IMR-90 (cell line): ENCODE results near the gene TSTD1. TPM values are rescaled to one million over a fixed set of nuclear protein-coding genes. Genes with fewer than 3 reads are reported as not detected.

Source experiments
- ATAC-seq: fragments of 200-7000 bp; cut with Tn5 transposase; 2 replicates; pipeline ENCODE4 v1.9.1; 2020; ENCODE audit warnings: low read depth, mild to moderate bottlenecking, moderate library complexity
- BruUV-seq: library from RNA; stranded (reverse); fragments of 400-500 nt; replicated peaks from 2 replicates; lab custom pipeline; 2021; lab: Mats Ljungman, UMichigan
- CTCF ChIA-PET: fragments of 300-600 bp; formaldehyde crosslinking; extraction: SDS; loops from one replicate; lab custom pipeline; 2021; ENCODE audit warnings: antibody characterized with exemption; lab: Yijun Ruan, JAX
- POLR2A ChIA-PET: fragments of 300-600 bp; sonication (Branson Sonifier 250); formaldehyde crosslinking; loops from one replicate; lab custom pipeline; 2022; ENCODE audit warnings: antibody characterized with exemption; ENCODE audit not compliant: unreplicated experiment; lab: Charles Lee
- DNase-seq: peaks from one replicate; pipeline ENCODE4 v3.0.0; 2013
- H2AFZ ChIP-seq: replicated peaks from 2 replicates; pipeline ENCODE3; 2013; ENCODE audit warnings: low read length, mild to moderate bottlenecking; ENCODE audit not compliant: poor library complexity
- H2AK5ac ChIP-seq: 2 replicates; pipeline ENCODE4 v1.6.1; 2013; ENCODE audit warnings: low read depth, low read length, inconsistent platforms
- H2AK9ac ChIP-seq: replicated peaks from 2 replicates; pipeline ENCODE3; 2013; ENCODE audit warnings: mild to moderate bottlenecking, low read depth, low read length, moderate library complexity; ENCODE audit not compliant: poor library complexity
- H2BK120ac ChIP-seq: 2 replicates; pipeline ENCODE4 v1.6.1; 2013; ENCODE audit warnings: low read depth, low read length, inconsistent platforms
- H2BK15ac ChIP-seq: 3 replicates; pipeline ENCODE4 v1.6.1; 2013; ENCODE audit warnings: low read depth, low read length, inconsistent platforms
- H2BK20ac ChIP-seq: 2 replicates; pipeline ENCODE4 v1.6.1; 2013; ENCODE audit warnings: low read depth, mild to moderate bottlenecking, inconsistent platforms, low read length, moderate library complexity
- H2BK5ac ChIP-seq: 2 replicates; pipeline ENCODE4 v1.6.1; 2013; ENCODE audit warnings: mild to moderate bottlenecking, low read depth, low read length, inconsistent platforms; ENCODE audit not compliant: poor library complexity, severe bottlenecking
- H3K14ac ChIP-seq: replicated peaks from 2 replicates; pipeline ENCODE4 v1.6.1; 2013; ENCODE audit warnings: low read depth, low read length, inconsistent platforms
- H3K18ac ChIP-seq: 2 replicates; pipeline ENCODE4 v1.6.1; 2013; ENCODE audit warnings: low read depth, low read length, control low read depth
- H3K23ac ChIP-seq: 2 replicates; pipeline ENCODE4 v1.6.1; 2013; ENCODE audit warnings: low read depth, low read length, inconsistent platforms
- H3K27ac ChIP-seq: 2 replicates; pipeline ENCODE4 v1.5.1; 2013; ENCODE audit warnings: mild to moderate bottlenecking, control low read depth, low read length; ENCODE audit not compliant: insufficient read depth
- H3K27me3 ChIP-seq: 2 replicates; pipeline ENCODE4 v1.6.1; 2013; ENCODE audit warnings: low read length; ENCODE audit not compliant: control insufficient read depth, insufficient read depth
- H3K36me3 ChIP-seq: 2 replicates; pipeline ENCODE4 v1.6.1; 2013; ENCODE audit warnings: low read length, mixed read lengths; ENCODE audit not compliant: control insufficient read depth, insufficient read depth
- H3K4ac ChIP-seq: 2 replicates; pipeline ENCODE4 v1.6.1; 2013; ENCODE audit warnings: low read depth, low read length, inconsistent platforms
- H3K4me1 ChIP-seq: 2 replicates; pipeline ENCODE4 v1.6.1; 2013; ENCODE audit warnings: low read length, mixed read lengths; ENCODE audit not compliant: control insufficient read depth, insufficient read depth
- H3K4me2 ChIP-seq: 2 replicates; pipeline ENCODE4 v1.6.1; 2013; ENCODE audit warnings: low read depth, mild to moderate bottlenecking, control low read depth, low read length, moderate library complexity
- H3K4me3 ChIP-seq: 2 replicates; pipeline ENCODE4 v1.5.1; 2013; ENCODE audit warnings: low read depth, mild to moderate bottlenecking, control low read depth, low read length, moderate library complexity; ENCODE audit not compliant: insufficient read depth
- H3K56ac ChIP-seq: 2 replicates; pipeline ENCODE4 v1.6.1; 2013; ENCODE audit warnings: low read length, inconsistent platforms; ENCODE audit not compliant: insufficient read depth; ENCODE audit errors: extremely low read depth
- H3K79me1 ChIP-seq, 2 experiments: 2 replicates each; pipeline ENCODE4 v1.6.1; 2013; ENCODE audit warnings: low read length in 2 of 2, inconsistent platforms in 1 of 2, low read depth in 1 of 2
- H3K9ac ChIP-seq: 2 replicates; pipeline ENCODE4 v1.6.1; 2013; ENCODE audit warnings: low read depth, low read length, control low read depth
- H3K9me1 ChIP-seq: 2 replicates; pipeline ENCODE4 v1.6.1; 2013; ENCODE audit warnings: low read length, inconsistent platforms; ENCODE audit not compliant: insufficient read depth
- H3K9me3 ChIP-seq: 2 replicates; pipeline ENCODE4 v1.6.1; 2013; ENCODE audit warnings: low read length; ENCODE audit not compliant: control insufficient read depth, insufficient read depth
- H4K20me1 ChIP-seq: 2 replicates; pipeline ENCODE4 v1.6.1; 2013; ENCODE audit warnings: low read length, inconsistent platforms; ENCODE audit not compliant: insufficient read depth
- H4K5ac ChIP-seq: 2 replicates; pipeline ENCODE4 v1.6.1; 2013; ENCODE audit warnings: mild to moderate bottlenecking, low read depth, low read length, control low read depth
- H4K8ac ChIP-seq, 2 experiments: 2 replicates each; pipeline ENCODE4 v1.6.1; 2013; ENCODE audit warnings: low read depth in 2 of 2, low read length in 2 of 2, control low read depth in 1 of 2, inconsistent platforms in 1 of 2
- H4K91ac ChIP-seq: 2 replicates; pipeline ENCODE4 v1.6.1; 2013; ENCODE audit warnings: low read depth, low read length, inconsistent platforms; ENCODE audit not compliant: insufficient read depth
- CEBPB ChIP-seq: IDR thresholded peaks from 2 replicates; pipeline ENCODE4 v1.6.1; 2012; ENCODE audit warnings: low read depth, low read length, improper control_type of control experiment
- CHD1 ChIP-seq: IDR thresholded peaks from 2 replicates; pipeline ENCODE4 v1.6.1; 2012; ENCODE audit warnings: low read depth, low read length, improper control_type of control experiment
- ELK1 ChIP-seq: fragments of 150-350 bp; IDR thresholded peaks from 2 replicates; pipeline ENCODE4 v1.6.1; 2016; ENCODE audit warnings: low read depth, mild to moderate bottlenecking, low read length, moderate library complexity, borderline replicate concordance
- MAFK ChIP-seq: IDR thresholded peaks from 2 replicates; pipeline ENCODE4 v1.6.1; 2012; ENCODE audit warnings: low read depth, low read length, improper control_type of control experiment
- MAZ ChIP-seq: IDR thresholded peaks from 2 replicates; pipeline ENCODE4 v1.6.1; 2012; ENCODE audit warnings: low read depth, mild to moderate bottlenecking, low read length, improper control_type of control experiment, moderate library complexity, borderline replicate concordance
- NFE2L2 ChIP-seq: fragments of 150-350 bp; IDR thresholded peaks from 2 replicates; pipeline ENCODE4 v1.6.1; 2016; ENCODE audit warnings: low read depth, mild to moderate bottlenecking, low read length
- POLR2A ChIP-seq: IDR thresholded peaks from 2 replicates; pipeline ENCODE4 v1.6.1; 2012; ENCODE audit warnings: mild to moderate bottlenecking, low read depth, low read length
- RCOR1 ChIP-seq: IDR thresholded peaks from 2 replicates; pipeline ENCODE4 v1.6.1; 2012; ENCODE audit warnings: mild to moderate bottlenecking, low read length, improper control_type of control experiment; ENCODE audit not compliant: insufficient replicate concordance
- RFX5 ChIP-seq: IDR thresholded peaks from 2 replicates; pipeline ENCODE4 v1.8.0; 2012; ENCODE audit warnings: low read depth, mild to moderate bottlenecking, low read length, moderate library complexity
- SMC3 ChIP-seq: fragments of 150-350 bp; IDR thresholded peaks from 2 replicates; pipeline ENCODE4 v1.6.1; 2016; ENCODE audit warnings: low read depth, mild to moderate bottlenecking, antibody characterized with exemption, low read length, moderate library complexity
- USF2 ChIP-seq: fragments of 150-350 bp; IDR thresholded peaks from 2 replicates; pipeline ENCODE4 v1.6.1; 2017; ENCODE audit warnings: mild to moderate bottlenecking, antibody characterized with exemption, low read length, low read depth
- WGBS, 2 experiments: methylation state at CpG; one replicate each; pipeline versions ENCODE4 v1.1.5 to v1.1.7; 2013; ENCODE audit warnings: missing lambda C conversion rate in 2 of 2; ENCODE audit not compliant: insufficient read length in 1 of 2; ENCODE audit errors: extremely low coverage in 2 of 2; 5-methylcytosine and 5-hydroxymethylcytosine counted together
- dilution Hi-C: fragments of 300-500 bp; cut with HindIII; formaldehyde crosslinking; loops from one replicate; pipeline ENCODE4 v1.14.3; 2018; ENCODE audit warnings: low sequenced_read_pairs; ENCODE audit not compliant: unreplicated experiment
- in situ Hi-C: fragments of 300-500 bp; cut with MboI; formaldehyde crosslinking; loops from 3 replicates; pipeline ENCODE4 v1.14.3; 2019; ENCODE audit warnings: low sequenced_read_pairs, inconsistent platforms, mixed read lengths
- intact Hi-C: fragments of 100-400 bp; cut with micrococcal nuclease; formaldehyde crosslinking; loops from 2 replicates; pipeline ENCODE4 v1.10.0; 2022
- polyA plus RNA-seq, 3 experiments: library from polyadenylated mRNA; depleted of rRNA; stranded (reverse); fragments of >200 nt; gene quantifications; 2 replicates each; pipeline ENCODE4 v1.2.3, GENCODE V29; 2012; ENCODE audit warnings: low replicate concordance in 1 of 3
- total RNA-seq: library from RNA; depleted of rRNA; stranded (reverse); fragments of >200 nt; gene quantifications from 2 replicates; pipeline ENCODE4 v1.2.3, GENCODE V29; 2012

Gene TSTD1
- total and polyA plus RNA-seq, 2 of the 4 experiments (the other 2 are of a cell fraction): 0.21 TPM; not detected in 1

- in situ Hi-C loops: no loop called here
- no peaks in the 10 kb centered on the region for H3K36me3 ChIP-seq
- no peaks in the 10 kb centered on the region for H3K79me1 ChIP-seq
- H3K18ac ChIP-seq: no peak overlapping the region
- dilution Hi-C loops: no loop called here
- H3K4me3 ChIP-seq: no peak overlapping the region
- intact Hi-C loops: no loop called here
- H2AK5ac ChIP-seq: no peak overlapping the region
- H4K5ac ChIP-seq: no peak overlapping the region
- no peak for ATAC-seq
- H3K4me1 ChIP-seq: peaks cover 6% of the 10 kb centered on the region
- no peak for DNase-seq
- H4K20me1 ChIP-seq: no peaks in the 10 kb centered on the region
- H3K4ac ChIP-seq: no peak overlapping the region
- no peak overlapping the region for H4K91ac ChIP-seq
- H3K27ac ChIP-seq: no peak overlapping the region
- H2AFZ ChIP-seq: no peak overlapping the region
- CTCF ChIA-PET: no interaction called here
- no peak overlapping the region for H2BK120ac ChIP-seq
- H3K56ac ChIP-seq: no peak overlapping the region
- BruUV-seq: no TSS peak
- H3K9me1 ChIP-seq: peaks cover 5% of the 10 kb centered on the region
- H3K23ac ChIP-seq: no peak overlapping the region
- H3K9me3 ChIP-seq: no peaks in the 10 kb centered on the region
- H3K9ac ChIP-seq: no peak overlapping the region
- TF ChIP-seq NFE2L2: no peak
- no peak for TF ChIP-seq POLR2A
- no peak for TF ChIP-seq CEBPB
- no peak for TF ChIP-seq RCOR1
- TF ChIP-seq CHD1: no peak
- TF ChIP-seq SMC3: no peak
- TF ChIP-seq ELK1: no peak
- no peak for TF ChIP-seq USF2
- TF ChIP-seq MAFK: no peak
- TF ChIP-seq MAZ: no peak
- no peak for TF ChIP-seq RFX5
- H2BK20ac ChIP-seq: no peak overlapping the region
- H3K27me3 ChIP-seq: no peaks in the 10 kb centered on the region
- POLR2A ChIA-PET: no interaction called here
- WGBS, 2 experiments: no CpG with 5 or more reads among the region's 3 CpGs
- H2AK9ac ChIP-seq: no peak overlapping the region
- H3K4me2 ChIP-seq: no peak overlapping the region
- no peak overlapping the region for H3K14ac ChIP-seq
- H2BK5ac ChIP-seq: no peak overlapping the region
- H2BK15ac ChIP-seq: no peak overlapping the region
- H4K8ac ChIP-seq: no peak overlapping the region
These were observed 26.3 kb downstream of the TSTD1 start for GRCh38 chr1:161012420-161012819.
